A673 (cell line): ENCODE results near the gene INMT. TPM values are rescaled to one million over a fixed set of nuclear protein-coding genes. Genes with fewer than 3 reads are reported as not detected.

Experiments
- BruUV-seq: library from RNA; stranded (reverse); fragments of 400-500 nt; replicated peaks from 2 replicates; lab custom pipeline; 2021; lab: Mats Ljungman, UMichigan
- CTCF ChIA-PET: fragments of 300-600 bp; sonication (Branson Sonifier 250); formaldehyde crosslinking; loops from one replicate; lab custom pipeline; 2022; ENCODE audit warnings: antibody characterized with exemption; lab: Charles Lee
- POLR2A ChIA-PET: fragments of 300-600 bp; sonication (Branson Sonifier 250); formaldehyde crosslinking; loops from one replicate; lab custom pipeline; 2022; ENCODE audit warnings: antibody characterized with exemption; ENCODE audit not compliant: low non-redundant PET; lab: Charles Lee
- DNase-seq: peaks from one replicate; pipeline ENCODE4 v3.0.0-alpha.2; 2015; ENCODE audit warnings: low spot score
- H3K27ac ChIP-seq: fragments of 200-600 bp; sonication (generic); 2 replicates; pipeline ENCODE4 v1.5.1; 2016; ENCODE audit warnings: mixed run types, low read depth, mild to moderate bottlenecking, mixed read lengths, antibody characterized with exemption, low read length; ENCODE audit not compliant: poor library complexity, severe bottlenecking
- H3K27me3 ChIP-seq: fragments of 200-600 bp; sonication (generic); replicated peaks from 2 replicates; pipeline ENCODE4 v1.6.1; 2017; ENCODE audit warnings: mixed run types, low read depth, mild to moderate bottlenecking, mixed read lengths, antibody characterized with exemption, low read length; ENCODE audit not compliant: insufficient read depth, poor library complexity
- H3K36me3 ChIP-seq: fragments of 200-600 bp; sonication (generic); 2 replicates; pipeline ENCODE4 v1.6.1; 2016; ENCODE audit warnings: mixed run types, mild to moderate bottlenecking, mixed read lengths, antibody characterized with exemption, low read length; ENCODE audit not compliant: insufficient read depth, poor library complexity, severe bottlenecking
- H3K4me1 ChIP-seq: fragments of 200-600 bp; sonication (generic); 2 replicates; pipeline ENCODE4 v1.6.1; 2017; ENCODE audit warnings: mixed run types, mild to moderate bottlenecking, mixed read lengths, antibody characterized with exemption, low read length; ENCODE audit not compliant: insufficient read depth, poor library complexity, severe bottlenecking
- H3K4me3 ChIP-seq: fragments of 200-600 bp; sonication (generic); 2 replicates; pipeline ENCODE4 v1.5.1; 2016; ENCODE audit warnings: low read depth, mixed run types, mild to moderate bottlenecking, mixed read lengths, low read length; ENCODE audit not compliant: poor library complexity, severe bottlenecking
- H3K9me3 ChIP-seq: fragments of 200-600 bp; sonication (generic); 2 replicates; pipeline ENCODE4 v1.6.1; 2016; ENCODE audit warnings: mixed run types, low read depth, mild to moderate bottlenecking, mixed read lengths, antibody characterized with exemption, low read length; ENCODE audit not compliant: poor library complexity, severe bottlenecking
- CTCF ChIP-seq: fragments of 300-800, 200-600 bp; sonication (generic); conservative IDR thresholded peaks from 2 replicates; pipeline ENCODE4 v1.5.1; 2017; ENCODE audit warnings: low read depth, mild to moderate bottlenecking, antibody characterized with exemption, low read length, moderate library complexity, mixed read lengths
- EZH2 ChIP-seq: fragments of 200-600 bp; sonication (generic); IDR thresholded peaks from 2 replicates; pipeline ENCODE4 v1.6.1; 2017; ENCODE audit warnings: borderline replicate concordance, low read depth, mild to moderate bottlenecking, mixed read lengths, antibody characterized with exemption, low read length; ENCODE audit not compliant: poor library complexity, severe bottlenecking
- intact Hi-C: fragments of 100-400 bp; cut with micrococcal nuclease; formaldehyde crosslinking; loops from one replicate; pipeline ENCODE4 v1.10.0; 2022; ENCODE audit not compliant: unreplicated experiment
- total RNA-seq: library from RNA; stranded (reverse); gene quantifications from 2 replicates; pipeline ENCODE4 v1.2.3, GENCODE V29; 2021

INMT gene
- total RNA-seq, 1 experiment from 2014 or later = 0.17 TPM

GRCh38 chr7:30805931-30806330, 54.0 kb downstream of the INMT start:
- ChIA-PET CTCF (no interaction called here), POLR2A (no interaction called here)
- Histone ChIP-seq H3K9me3 (no peaks in the 10 kb centered on the region), H3K36me3 (no peaks in the 10 kb centered on the region), H3K27me3 (no peaks in the 10 kb centered on the region), H3K27ac (no peak overlapping the region), H3K4me3 (no peak overlapping the region), H3K4me1 (no peaks in the 10 kb centered on the region)
- TF ChIP-seq EZH2 = no peak
- TF ChIP-seq CTCF = no peak
- DNase-seq = no peak
- BruUV-seq = no TSS peak
- intact Hi-C loops = no loop called here

Other genes with a start within 250 kb of the INMT start
- gene GGCT, start 247.3 kb upstream of the INMT start, total RNA-seq = 63.5 and 66.0 TPM in 2 replicates
- gene GARS1, start 157.3 kb upstream of the INMT start, total RNA-seq = 294 and 337 TPM in 2 replicates
- not detected in 2 replicates for gene CRHR2, start 69.7 kb upstream of the INMT start, total RNA-seq
- gene MINDY4, start 19.3 kb downstream of the INMT start, total RNA-seq = 3.8 and 4.0 TPM in 2 replicates
- 0.37 and 0.49 TPM in 2 replicates for gene AQP1, start 159.7 kb downstream of the INMT start, total RNA-seq
- not detected in 2 replicates for gene GHRHR, start 211.8 kb downstream of the INMT start, total RNA-seq